H1 (cell line): ENCODE measurements around the gene MRPL47. TPM values are rescaled to one million over a fixed set of nuclear protein-coding genes. Genes with fewer than 3 reads are reported as not detected.

Source experiments
- CTCF ChIA-PET: fragments of 300-600 bp; sonication (Branson Sonifier 250); formaldehyde crosslinking; loops from one replicate; lab custom pipeline; 2021; ENCODE audit not compliant: partially characterized antibody; lab: Charles Lee
- POLR2A ChIA-PET: fragments of 300-600 bp; sonication (Branson Sonifier 250); formaldehyde crosslinking; loops from one replicate; lab custom pipeline; 2021; ENCODE audit warnings: inconsistent platforms; ENCODE audit not compliant: partially characterized antibody; lab: Charles Lee
- DNase-seq, 2 experiments: peaks; one replicate each; pipeline versions ENCODE4 v3.0.0 to v3.0.0-alpha.2; 2010 to 2022; ENCODE audit warnings: low spot score in 2 of 2, low read depth in 1 of 2, mixed read lengths in 1 of 2
- FAIRE-seq: peaks from 2 replicates; lab custom pipeline; 2011; peaks lifted over from hg19 to GRCh38; lab: Jason Lieb, UNC
- H2AFZ ChIP-seq: 2 replicates; pipeline ENCODE4 v1.8.1; 2012; ENCODE audit warnings: low read length, inconsistent platforms
- H2AK5ac ChIP-seq: 2 replicates; pipeline ENCODE4 v1.6.1; 2013; ENCODE audit warnings: low read depth, low read length
- H2BK120ac ChIP-seq: replicated peaks from 2 replicates; pipeline ENCODE3; 2013; ENCODE audit warnings: low read depth, low read length, inconsistent platforms
- H2BK12ac ChIP-seq: 2 replicates; pipeline ENCODE4 v1.6.1; 2013; ENCODE audit warnings: low read depth, low read length
- H2BK15ac ChIP-seq: 2 replicates; pipeline ENCODE4 v1.6.1; 2013; ENCODE audit warnings: low read length
- H2BK20ac ChIP-seq: 2 replicates; pipeline ENCODE4 v1.6.1; 2013; ENCODE audit warnings: low read length
- H2BK5ac ChIP-seq: 2 replicates; pipeline ENCODE4 v1.6.1; 2013; ENCODE audit warnings: low read depth, low read length
- H3K14ac ChIP-seq: 2 replicates; pipeline ENCODE4 v1.6.1; 2013; ENCODE audit warnings: inconsistent platforms; ENCODE audit not compliant: insufficient read length
- H3K18ac ChIP-seq: 2 replicates; pipeline ENCODE4 v1.6.1; 2013; ENCODE audit warnings: low read length; ENCODE audit errors: extremely low read depth
- H3K23ac ChIP-seq: 2 replicates; pipeline ENCODE4 v1.6.1; 2013; ENCODE audit warnings: inconsistent platforms; ENCODE audit not compliant: insufficient read length
- H3K23me2 ChIP-seq: 2 replicates; pipeline ENCODE4 v1.6.1; 2013; ENCODE audit warnings: low read depth, low read length
- H3K27ac ChIP-seq: 2 replicates; pipeline ENCODE4 v1.6.1; 2011; ENCODE audit warnings: low read depth, low read length, inconsistent platforms
- H3K27me3 ChIP-seq, 4 experiments: replicated peaks in 1 of 4; 1 replicate in 1 of 4; 2 replicates in 3 of 4; pipeline versions ENCODE4 v1.6.1 to v1.8.1; 2011 to 2013; ENCODE audit warnings: low read length in 3 of 4, mild to moderate bottlenecking in 3 of 4, inconsistent platforms in 2 of 4, mixed read lengths in 2 of 4, moderate library complexity in 1 of 4; ENCODE audit not compliant: control insufficient read depth in 3 of 4, insufficient read depth in 3 of 4; ENCODE audit errors: extremely low read depth in 1 of 4
- H3K36me3 ChIP-seq, 4 experiments: 2 replicates each; pipeline versions ENCODE4 v1.6.1 to v1.8.1; 2011 to 2013; ENCODE audit warnings: mild to moderate bottlenecking in 4 of 4, low read length in 3 of 4, moderate library complexity in 2 of 4, control low read depth in 1 of 4, inconsistent platforms in 1 of 4; ENCODE audit not compliant: insufficient read depth in 4 of 4, control insufficient read depth in 2 of 4
- H3K4ac ChIP-seq: replicated peaks from 2 replicates; pipeline ENCODE3; 2013; ENCODE audit warnings: low read length, low read depth, mixed read lengths, inconsistent platforms; ENCODE audit not compliant: insufficient read length
- H3K4me1 ChIP-seq, 4 experiments: replicated peaks in 1 of 4; 1 replicate in 1 of 4; 2 replicates in 3 of 4; pipeline versions ENCODE4 v1.6.1 to v1.8.1; 2011 to 2013; ENCODE audit warnings: low read length in 3 of 4, inconsistent platforms in 2 of 4, mixed read lengths in 1 of 4; ENCODE audit not compliant: insufficient read depth in 4 of 4, control insufficient read depth in 3 of 4
- H3K4me2 ChIP-seq, 2 experiments: 2 replicates each; pipeline versions ENCODE4 v1.6.1 to v1.8.1; 2011 to 2013; ENCODE audit warnings: low read depth in 2 of 2, low read length in 2 of 2, control low read depth in 1 of 2, inconsistent platforms in 1 of 2, mild to moderate bottlenecking in 1 of 2; ENCODE audit not compliant: insufficient read depth in 1 of 2
- H3K4me3 ChIP-seq, 4 experiments: fragments of 200-600, 300-600 bp in 1 of 4; sonication (generic), shearing (Covaris generic), sonication (Bioruptor Twin) in 1 of 4; 2 replicates each; pipeline versions ENCODE4 v1.5.1 to v1.8.1; 2011 to 2016; ENCODE audit warnings: low read length in 4 of 4, low read depth in 3 of 4, control low read depth in 2 of 4, inconsistent platforms in 2 of 4, mild to moderate bottlenecking in 2 of 4, mixed read lengths in 1 of 4, moderate library complexity in 1 of 4; ENCODE audit not compliant: insufficient read depth in 2 of 4; ENCODE audit errors: extremely low read depth in 1 of 4
- H3K56ac ChIP-seq: replicated peaks from 2 replicates; pipeline ENCODE3; 2013; ENCODE audit warnings: low read depth, mild to moderate bottlenecking, mixed read lengths, low read length, inconsistent platforms; ENCODE audit not compliant: insufficient read length
- H3K79me1 ChIP-seq: 2 replicates; pipeline ENCODE4 v1.6.1; 2013; ENCODE audit warnings: low read depth, low read length, control low read depth
- H3K79me2 ChIP-seq, 2 experiments: 2 replicates each; pipeline versions ENCODE4 v1.6.1 to v1.8.1; 2012 to 2013; ENCODE audit warnings: low read length in 2 of 2, mild to moderate bottlenecking in 2 of 2, inconsistent platforms in 1 of 2; ENCODE audit not compliant: insufficient read depth in 2 of 2, control insufficient read depth in 1 of 2
- H3K9ac ChIP-seq, 4 experiments: replicated peaks in 1 of 4; 1 replicate in 1 of 4; 2 replicates in 3 of 4; pipeline versions ENCODE4 v1.6.1 to v1.8.1; 2011 to 2013; ENCODE audit warnings: low read depth in 3 of 4, low read length in 3 of 4, control low read depth in 2 of 4, mild to moderate bottlenecking in 2 of 4, moderate library complexity in 2 of 4, inconsistent platforms in 1 of 4; ENCODE audit errors: extremely low read depth in 1 of 4
- H3K9me3 ChIP-seq, 2 experiments: 2 replicates each; pipeline versions ENCODE4 v1.6.1 to v1.8.1; 2012 to 2013; ENCODE audit warnings: mild to moderate bottlenecking in 2 of 2, moderate library complexity in 2 of 2, control low read depth in 1 of 2, inconsistent platforms in 1 of 2, low read depth in 1 of 2, low read length in 1 of 2, mixed read lengths in 1 of 2; ENCODE audit not compliant: insufficient read depth in 2 of 2
- H4K20me1 ChIP-seq, 2 experiments: replicated peaks in 1 of 2; 2 replicates each; pipeline versions ENCODE3 to v1.8.1; 2011 to 2013; ENCODE audit warnings: inconsistent platforms in 2 of 2, low read length in 2 of 2, mild to moderate bottlenecking in 1 of 2; ENCODE audit not compliant: insufficient read depth in 2 of 2, control insufficient read depth in 1 of 2
- H4K5ac ChIP-seq: 2 replicates; pipeline ENCODE4 v1.6.1; 2013; ENCODE audit warnings: low read length, low read depth, mixed read lengths, inconsistent platforms; ENCODE audit not compliant: insufficient read length
- H4K8ac ChIP-seq: 2 replicates; pipeline ENCODE4 v1.8.0; 2013; ENCODE audit warnings: mild to moderate bottlenecking, moderate library complexity, low read length, inconsistent platforms; ENCODE audit not compliant: insufficient read depth; ENCODE audit errors: extremely low read depth
- H4K91ac ChIP-seq: replicated peaks from 2 replicates; pipeline ENCODE3; 2013; ENCODE audit warnings: low read length, mixed read lengths, inconsistent platforms; ENCODE audit not compliant: insufficient read length
- GTF2F1 ChIP-seq: IDR thresholded peaks from 2 replicates; pipeline ENCODE4 v1.6.1; 2012; ENCODE audit warnings: low read depth, low read length, improper control_type of control experiment, borderline replicate concordance
- HDAC6 ChIP-seq: IDR thresholded peaks from one replicate; pipeline ENCODE4 v1.7.1; 2012; ENCODE audit warnings: low read depth, mild to moderate bottlenecking, inconsistent platforms, low read length, moderate library complexity
- SIRT6 ChIP-seq: IDR thresholded peaks from one replicate; pipeline ENCODE4 v1.7.1; 2012; ENCODE audit warnings: low read length, inconsistent platforms
- WGBS, 2 experiments: shearing (Covaris generic) in 1 of 2; methylation state at CpG; one replicate each; pipeline versions ENCODE4 v1.1.6 to v1.1.7; 2013 to 2015; ENCODE audit warnings: low lambda C conversion rate in 2 of 2, mixed read lengths in 2 of 2, inconsistent platforms in 1 of 2, low coverage in 1 of 2, missing lambda C conversion rate in 1 of 2; ENCODE audit not compliant: insufficient replicate concordance in 2 of 2, insufficient coverage in 1 of 2, insufficient read length in 1 of 2; ENCODE audit errors: extremely low coverage in 1 of 2, missing lambda C conversion rate in 1 of 2; 5-methylcytosine and 5-hydroxymethylcytosine counted together
- polyA plus RNA-seq, 7 experiments: library from polyadenylated mRNA; depleted of rRNA in 3 of 7; stranded (reverse) in 5 of 7; unstranded in 2 of 7; fragments of >200 nt in 5 of 7; fragments of 200-250 nt in 2 of 7; gene quantifications; 1 replicate in 5 of 7; 2 replicates in 1 of 7; 4 replicates in 1 of 7; pipeline versions ENCODE4 v1.2.1 to v1.2.3, GENCODE V29; 2011 to 2013; ENCODE audit warnings: missing spikeins in 2 of 7, mixed read lengths in 2 of 7
- total RNA-seq: library from RNA; stranded (reverse); fragmentation: NEBNext Ultra II Directional; extraction: Animal tissue kit (Norgen Biotek cat#: 25700); gene quantifications from 2 replicates; pipeline ENCODE4 v1.2.1, GENCODE V29; 2021

The MRPL47 gene
- total and polyA plus RNA-seq, 2 of the 8 experiments (the other 6 are each of a cell fraction or from before 2014, with no cell fraction given): 26.1 to 76.6 TPM

- H3K4me2 ChIP-seq: no peak overlapping the region
- POLR2A ChIA-PET: interaction anchor here (1.6 to 1.8 kb wide), 2 partner anchors 9 to 11 kb away, joined by 4 to 6 read pairs; partner anchors contain the start of genes MRPL47 and NDUFB5
Measured at GRCh38 chr3:179615458-179616173, 11.2 kb upstream of the MRPL47 start.

More at GRCh38 chr3:179615458-179616173, 11.2 kb upstream of the MRPL47 start:
- peaks cover 0 to 2% of the 10 kb centered on the region in 2 experiments; a peak in 1 of 4 replicates for H3K79me2 ChIP-seq
- H3K79me1 ChIP-seq: no peaks in the 10 kb centered on the region
- no peak overlapping the region for H2AFZ ChIP-seq
- no peak for TF ChIP-seq HDAC6
- TF ChIP-seq SIRT6: no peak
- TF ChIP-seq GTF2F1: no peak
- H3K18ac ChIP-seq: no peak overlapping the region
- H3K9me3 ChIP-seq: no peaks in the 10 kb centered on the region
- H3K56ac ChIP-seq: no peak overlapping the region
- H3K27ac ChIP-seq: no peak overlapping the region
- no peak overlapping the region for H2BK15ac ChIP-seq
- no peak overlapping the region for H3K23ac ChIP-seq
- H3K23me2 ChIP-seq: no peaks in the 10 kb centered on the region; the same call in 1 of the 2 replicates
- no peak overlapping the region for H3K4ac ChIP-seq
- FAIRE-seq: no peak
- no peak overlapping the region for H2BK20ac ChIP-seq
- no peak overlapping the region for H3K4me3 ChIP-seq
- CTCF ChIA-PET: interaction anchor here (0.7 kb wide), 1 partner anchor 180 kb away, joined by 4 read pairs; no protein-coding TSS in a partner anchor
- H3K27me3 ChIP-seq: no peaks in the 10 kb centered on the region
- H3K36me3 ChIP-seq: peaks cover 0 to 17% (median 7%) of the 10 kb centered on the region in 4 experiments; a peak in 5 of 8 replicates
- 88% methylated on average over 4 of the region's 4 CpGs; no CpG with 5 or more reads in 1 of the 2 experiments for WGBS, 2 experiments
- H3K4me1 ChIP-seq: no peaks in the 10 kb centered on the region
- H3K14ac ChIP-seq: no peak overlapping the region
- no peak overlapping the region for H4K8ac ChIP-seq
- H2BK120ac ChIP-seq: no peak overlapping the region
- DNase-seq: no peak
- no peak overlapping the region for H2BK5ac ChIP-seq
- no peak overlapping the region for H4K91ac ChIP-seq
- H2AK5ac ChIP-seq: no peak overlapping the region
- H4K20me1 ChIP-seq: no peaks in the 10 kb centered on the region
- H3K9ac ChIP-seq: no peak overlapping the region
- no peak overlapping the region for H4K5ac ChIP-seq
- no peak overlapping the region for H2BK12ac ChIP-seq
